Gastrocnemius medialis (tissue), 4 donors: ENCODE measurements around the gene HOXD9. TPM values are rescaled to one million over a fixed set of nuclear protein-coding genes. Genes with fewer than 3 reads are reported as not detected.

Experiments
- ATAC-seq, 2 donors: fragments of 150-250 bp; one replicate each; pipeline ENCODE4 v1.9.1; 2016
- DNase-seq, 2 donors: peaks; one replicate each; pipeline ENCODE4 v3.0.0-alpha.2; 2019
- H3K27ac ChIP-seq, 4 donors: fragments of 200-600 bp; sonication (generic); 1 replicate in 1 of 4; 2 replicates in 3 of 4; pipeline ENCODE4 v1.5.1; 2016 to 2018; ENCODE audit warnings: mild to moderate bottlenecking in 2 of 4, moderate library complexity in 1 of 4
- H3K27me3 ChIP-seq, 3 donors: fragments of 200-600 bp; sonication (generic) in 2 of 3; 1 replicate in 1 of 3; 2 replicates in 2 of 3; pipeline versions ENCODE4 v1.5.1 to v1.6.0; 2016 to 2019; ENCODE audit warnings: mild to moderate bottlenecking in 1 of 3, moderate library complexity in 1 of 3
- H3K36me3 ChIP-seq, 2 donors: fragments of 200-600 bp; sonication (generic) in 1 of 2; one replicate each; pipeline ENCODE4 v1.5.1; 2017 to 2018
- H3K4me1 ChIP-seq, 2 donors: fragments of 200-600 bp; sonication (generic) in 1 of 2; one replicate each; pipeline ENCODE4 v1.5.1; 2016 to 2017; ENCODE audit warnings: mild to moderate bottlenecking in 2 of 2
- H3K4me3 ChIP-seq, 4 donors: fragments of 200-600 bp; sonication (generic) in 3 of 4; 1 replicate in 1 of 4; 2 replicates in 3 of 4; pipeline ENCODE4 v1.5.1; 2016 to 2019; ENCODE audit warnings: mild to moderate bottlenecking in 2 of 4
- H3K9me3 ChIP-seq, 3 donors: fragments of 200-600 bp; sonication (generic) in 2 of 3; 1 replicate in 1 of 3; 2 replicates in 2 of 3; pipeline ENCODE4 v1.5.1; 2016 to 2019
- POLR2A ChIP-seq, 2 donors: fragments of 450-650 bp; IDR thresholded peaks; one replicate each; pipeline ENCODE4 v1.6.1; 2017; ENCODE audit warnings: antibody characterized with exemption in 2 of 2, mild to moderate bottlenecking in 2 of 2, moderate library complexity in 2 of 2
- in situ Hi-C, 4 donors: fragments of 200-750 bp; cut with MboI; loops; one replicate each; pipeline versions ENCODE4 v1.15.0 to v1.8.0; 2017; ENCODE audit warnings: low sequenced_read_pairs in 4 of 4
- intact Hi-C: fragments of 100-400 bp; cut with DNase I; formaldehyde crosslinking; loops from one replicate; pipeline ENCODE4 v1.15.1; 2023; ENCODE audit warnings: low total_unique reads
- total RNA-seq, 4 donors: library from RNA; depleted of rRNA; stranded (reverse); fragments of >200 nt; gene quantifications; one replicate each; pipeline versions ENCODE4 v1.1.0 to v1.2.3, GENCODE V29; 2016
- TF ChIP-seq, protein P1 (sequence below), 5 experiments: fragments of 450-650 bp in 3 of 5; fragments of 200-600 bp in 2 of 5; sonication (generic) in 2 of 5; IDR thresholded peaks in 4 of 5; conservative IDR thresholded peaks in 1 of 5; 1 replicate in 4 of 5; 2 replicates in 1 of 5; pipeline ENCODE4 v1.5.1; 2016 to 2019; ENCODE audit warnings: antibody characterized with exemption in 5 of 5, mild to moderate bottlenecking in 3 of 5, moderate library complexity in 3 of 5

The HOXD9 gene
- total RNA-seq, 4 donors from 2014 or later, result 0.33 to 1.8 (median 0.78) TPM

GRCh38 chr2:176129813-176130146 lies 7.3 kb downstream of the HOXD9 start:
- peak; percentile 37 to 59 for ATAC-seq
- no peaks in the 10 kb centered on the region for H3K9me3 ChIP-seq
- intact Hi-C loops (loop anchor here (2.0 to 10.0 kb wide), 6 partner anchors 59 to 1015 kb away; partner anchors contain the start of genes HOXD1 and LNPK), in situ Hi-C loops (loop anchor here (5.0 to 25.0 kb wide), 8 partner anchors 323 to 1033 kb away; no protein-coding TSS in a partner anchor)
- peaks cover 3 to 6% of the 10 kb centered on the region in 2 donors for H3K4me1 ChIP-seq
- TF ChIP-seq, protein P1, sequence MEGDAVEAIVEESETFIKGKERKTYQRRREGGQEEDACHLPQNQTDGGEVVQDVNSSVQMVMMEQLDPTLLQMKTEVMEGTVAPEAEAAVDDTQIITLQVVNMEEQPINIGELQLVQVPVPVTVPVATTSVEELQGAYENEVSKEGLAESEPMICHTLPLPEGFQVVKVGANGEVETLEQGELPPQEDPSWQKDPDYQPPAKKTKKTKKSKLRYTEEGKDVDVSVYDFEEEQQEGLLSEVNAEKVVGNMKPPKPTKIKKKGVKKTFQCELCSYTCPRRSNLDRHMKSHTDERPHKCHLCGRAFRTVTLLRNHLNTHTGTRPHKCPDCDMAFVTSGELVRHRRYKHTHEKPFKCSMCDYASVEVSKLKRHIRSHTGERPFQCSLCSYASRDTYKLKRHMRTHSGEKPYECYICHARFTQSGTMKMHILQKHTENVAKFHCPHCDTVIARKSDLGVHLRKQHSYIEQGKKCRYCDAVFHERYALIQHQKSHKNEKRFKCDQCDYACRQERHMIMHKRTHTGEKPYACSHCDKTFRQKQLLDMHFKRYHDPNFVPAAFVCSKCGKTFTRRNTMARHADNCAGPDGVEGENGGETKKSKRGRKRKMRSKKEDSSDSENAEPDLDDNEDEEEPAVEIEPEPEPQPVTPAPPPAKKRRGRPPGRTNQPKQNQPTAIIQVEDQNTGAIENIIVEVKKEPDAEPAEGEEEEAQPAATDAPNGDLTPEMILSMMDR (IDR thresholded peaks at IDR 0.05 in 4 of 5, conservative IDR thresholded peaks at IDR 0.05 in 1 of 5), result no peak
- TF ChIP-seq POLR2A (IDR thresholded peaks at IDR 0.05), result no peak
- H3K27ac ChIP-seq, result peak overlapping the region; percentile 83 to 95 (median 86)
- no peak for DNase-seq
- peaks cover 0 to 55% (median 36%) of the 10 kb centered on the region in 3 donors for H3K27me3 ChIP-seq
- peak overlapping the region; percentile 57 to 77 (median 68) for H3K4me3 ChIP-seq
- no peaks in the 10 kb centered on the region for H3K36me3 ChIP-seq

- TF ChIP-seq, protein P1 (IDR thresholded peaks at IDR 0.05 in 4 of 5, conservative IDR thresholded peaks at IDR 0.05 in 1 of 5), result peak in 1 of 5 experiments; percentile 9
- TF ChIP-seq POLR2A (IDR thresholded peaks at IDR 0.05), result peak; percentile 26 to 44
- peak overlapping the region; percentile 60 to 68 (median 66) for H3K4me3 ChIP-seq
- no peaks in the 10 kb centered on the region for H3K9me3 ChIP-seq
- H3K4me1 ChIP-seq, result peaks cover 8 to 12% of the 10 kb centered on the region in 2 donors
- DNase-seq (no peak), ATAC-seq (peak; percentile 42 to 66)
- intact Hi-C loops (loop anchor here (2.0 to 5.0 kb wide), 2 partner anchors 58 to 128 kb away; partner anchors contain the start of genes HOXD1 and LNPK), in situ Hi-C loops (loop anchor here in 3 of 4 donors (25.0 kb wide), 2 partner anchors 682 to 1032 kb away; no protein-coding TSS in a partner anchor)
- peaks cover 0 to 50% (median 30%) of the 10 kb centered on the region in 3 donors for H3K27me3 ChIP-seq
- H3K27ac ChIP-seq, result peak overlapping the region; percentile 83 to 95 (median 86)
- H3K36me3 ChIP-seq, result no peaks in the 10 kb centered on the region
These were observed 7.8 kb downstream of the HOXD9 start for GRCh38 chr2:176130147-176130956.

DNA sequence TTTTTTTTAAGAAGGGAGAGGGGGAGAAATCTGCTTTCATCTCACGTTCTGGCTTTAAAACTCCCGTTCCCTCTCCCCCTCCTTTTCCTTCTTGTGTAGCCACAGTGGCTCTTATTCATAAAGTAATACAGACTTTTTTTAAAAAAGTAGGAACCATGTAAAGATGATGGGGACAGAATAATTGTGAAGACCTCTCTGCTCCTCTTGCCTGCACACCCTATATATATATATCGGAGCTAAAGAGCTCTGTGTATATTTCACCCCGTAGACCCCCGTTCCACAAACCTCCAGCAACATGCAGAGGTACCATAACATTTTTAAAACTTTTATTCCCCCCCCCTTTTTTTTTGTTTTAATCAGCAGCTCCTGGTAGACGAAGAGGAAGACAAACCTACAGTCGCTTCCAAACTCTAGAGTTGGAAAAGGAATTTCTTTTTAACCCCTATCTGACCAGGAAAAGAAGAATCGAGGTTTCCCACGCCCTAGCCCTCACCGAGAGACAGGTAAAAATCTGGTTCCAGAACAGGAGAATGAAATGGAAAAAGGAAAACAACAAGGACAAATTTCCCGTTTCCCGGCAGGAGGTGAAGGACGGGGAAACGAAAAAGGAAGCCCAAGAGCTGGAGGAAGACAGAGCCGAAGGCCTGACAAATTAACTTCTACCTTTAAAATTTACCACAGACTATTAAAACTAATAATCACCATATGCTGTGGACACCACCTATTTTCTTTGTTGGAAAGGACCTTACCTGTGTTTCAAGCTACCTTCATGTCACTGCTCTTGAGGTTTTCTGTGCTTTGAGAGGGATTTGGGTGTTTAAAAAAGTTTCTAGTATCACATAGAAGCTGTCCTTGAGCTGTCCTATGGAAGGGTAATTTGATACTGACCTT lies 8.7 kb downstream of the HOXD9 start:
- no peak for ATAC-seq

DNA sequence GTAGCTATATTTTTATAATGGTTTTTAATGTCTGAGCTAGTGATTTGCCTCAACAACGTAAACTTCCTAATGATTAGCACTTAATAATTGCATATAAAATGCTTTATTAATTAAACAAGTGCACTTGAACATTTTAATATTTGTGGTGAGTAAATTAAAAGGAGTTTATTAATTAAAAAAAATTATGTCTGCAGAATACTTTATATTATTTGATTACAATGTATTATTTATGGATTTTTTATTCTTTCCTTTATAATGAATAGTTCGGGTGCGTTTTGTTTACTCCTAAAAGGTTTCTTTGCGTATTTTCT lies 9.3 kb downstream of the HOXD9 start:
- H3K4me3 ChIP-seq, result peak overlapping the region; percentile 60 to 68 (median 66)
- DNase-seq (no peak), ATAC-seq (no peak)
- intact Hi-C loops (loop anchor here (2.0 to 5.0 kb wide), 2 partner anchors 57 to 130 kb away; partner anchors contain the start of genes HOXD1 and LNPK), in situ Hi-C loops (loop anchor here in 3 of 4 donors (25.0 kb wide), 2 partner anchors 680 to 1030 kb away; no protein-coding TSS in a partner anchor)
- peaks cover 9 to 15% of the 10 kb centered on the region in 2 donors for H3K4me1 ChIP-seq
- no peak for TF ChIP-seq POLR2A (IDR thresholded peaks at IDR 0.05)
- TF ChIP-seq, protein P1 (IDR thresholded peaks at IDR 0.05 in 4 of 5, conservative IDR thresholded peaks at IDR 0.05 in 1 of 5), result no peak
- no peaks in the 10 kb centered on the region for H3K9me3 ChIP-seq
- peak overlapping the region; percentile 83 to 95 (median 86) for H3K27ac ChIP-seq
- H3K27me3 ChIP-seq, result peaks cover 0 to 52% (median 29%) of the 10 kb centered on the region in 3 donors
- no peaks in the 10 kb centered on the region for H3K36me3 ChIP-seq

More for the DNA sequence above, 8.7 kb downstream of the HOXD9 start:
- peak overlapping the region; percentile 83 to 95 (median 86) for H3K27ac ChIP-seq
- H3K4me3 ChIP-seq, result peak overlapping the region; percentile 60 to 68 (median 66)
- no peak for TF ChIP-seq POLR2A (IDR thresholded peaks at IDR 0.05)
- TF ChIP-seq, protein P1 (IDR thresholded peaks at IDR 0.05 in 4 of 5, conservative IDR thresholded peaks at IDR 0.05 in 1 of 5), result no peak
- no peak for DNase-seq
- H3K9me3 ChIP-seq, result no peaks in the 10 kb centered on the region
- in situ Hi-C loops (loop anchor here in 3 of 4 donors (25.0 kb wide), 2 partner anchors 681 to 1031 kb away; no protein-coding TSS in a partner anchor), intact Hi-C loops (loop anchor here (2.0 to 5.0 kb wide), 2 partner anchors 58 to 129 kb away; partner anchors contain the start of genes HOXD1 and LNPK)
- peaks cover 0 to 54% (median 28%) of the 10 kb centered on the region in 3 donors for H3K27me3 ChIP-seq
- H3K4me1 ChIP-seq, result peaks cover 9 to 15% of the 10 kb centered on the region in 2 donors
- H3K36me3 ChIP-seq, result no peaks in the 10 kb centered on the region
